Karpas-422 (cell line): ENCODE data around the gene ATOSA. TPM values are rescaled to one million over a fixed set of nuclear protein-coding genes. Genes with fewer than 3 reads are reported as not detected.
A peak's percentile ranks its signal among the peaks of the same experiment; 100 is the strongest.

Experiments
- DNase-seq: peaks from one replicate; pipeline ENCODE4 v3.0.0-alpha.2; 2015
- H2AFZ ChIP-seq: fragments of 200-600 bp; sonication (generic); 2 replicates; pipeline ENCODE4 v1.6.1; 2014; ENCODE audit warnings: antibody characterized with exemption, low read length, mixed read lengths
- H3K27ac ChIP-seq: fragments of 200-600 bp; sonication (generic); 2 replicates; pipeline ENCODE4 v1.5.1; 2014; ENCODE audit warnings: mild to moderate bottlenecking, low read length, moderate library complexity
- H3K27me3 ChIP-seq: fragments of 200-600 bp; sonication (generic); 2 replicates; pipeline ENCODE4 v1.6.1; 2014; ENCODE audit warnings: low read length, mixed read lengths
- H3K36me3 ChIP-seq: fragments of 200-600 bp; sonication (generic); 2 replicates; pipeline ENCODE4 v1.6.1; 2014; ENCODE audit warnings: low read length, mixed read lengths; ENCODE audit not compliant: insufficient read depth
- H3K4me1 ChIP-seq: fragments of 200-600 bp; sonication (generic); 2 replicates; pipeline ENCODE4 v1.6.1; 2014; ENCODE audit warnings: mild to moderate bottlenecking, low read length, mixed read lengths
- H3K4me2 ChIP-seq: fragments of 200-600 bp; sonication (generic); 2 replicates; pipeline ENCODE4 v1.6.1; 2014; ENCODE audit warnings: low read length, low read depth, mild to moderate bottlenecking; ENCODE audit not compliant: poor library complexity, severe bottlenecking
- H3K4me3 ChIP-seq: fragments of 200-600 bp; sonication (generic); 2 replicates; pipeline ENCODE4 v1.5.1; 2014; ENCODE audit warnings: mild to moderate bottlenecking, antibody characterized with exemption, low read length, mixed read lengths
- H3K79me2 ChIP-seq: fragments of 200-600 bp; sonication (generic); 2 replicates; pipeline ENCODE4 v1.6.1; 2014; ENCODE audit warnings: mild to moderate bottlenecking, low read length, mixed read lengths
- H3K9ac ChIP-seq: fragments of 200-600 bp; sonication (generic); 2 replicates; pipeline ENCODE4 v1.6.0; 2014; ENCODE audit warnings: low read length
- H3K9me2 ChIP-seq: fragments of 200-600 bp; sonication (generic), shearing (Covaris generic); replicated peaks from 2 replicates; pipeline ENCODE4 v1.6.0; 2014; ENCODE audit warnings: mild to moderate bottlenecking, low read length, moderate library complexity; ENCODE audit not compliant: insufficient read depth
- H3K9me3 ChIP-seq: fragments of 300-700, 200-600 bp; sonication (generic); 2 replicates; pipeline ENCODE4 v1.6.1; 2014; ENCODE audit warnings: low read length, mixed read lengths
- H4K20me1 ChIP-seq: fragments of 200-600 bp; sonication (generic); 2 replicates; pipeline ENCODE4 v1.6.1; 2014; ENCODE audit warnings: mild to moderate bottlenecking, antibody characterized with exemption, low read length, low read depth; ENCODE audit not compliant: insufficient read depth
- total RNA-seq: library from RNA; depleted of rRNA; stranded (reverse); fragments of >200 nt; shearing (Covaris generic); gene quantifications from 2 replicates; pipeline ENCODE4 v1.2.3, GENCODE V29; 2014; ENCODE audit warnings: low replicate concordance; rRNA removed

The ATOSA gene
- total RNA-seq, result 107 and 255 TPM in 2 replicates

GRCh38 chr15:52679232-52680040 is at the start of gene ATOSA:
Gene ATOSA (minus strand): TSS chr15:52679388. CDS start chr15:52678021, 1,367 bp downstream.
- peaks cover 51% of the 10 kb centered on the region for H3K79me2 ChIP-seq
- peak within 1 kb of the TSS; percentile 95 for H3K4me2 ChIP-seq
- H4K20me1 ChIP-seq, result no peaks in the 10 kb centered on the region; the same call in 1 of the 2 replicates
- H3K4me3 ChIP-seq, result peak within 1 kb of the TSS; percentile 83
- peak within 1 kb of the TSS; percentile 100 for H3K27ac ChIP-seq
- peak; percentile 95 for DNase-seq
- H3K4me1 ChIP-seq, result peaks cover 86% of the 10 kb centered on the region
- peaks cover 18% of the 10 kb centered on the region for H3K36me3 ChIP-seq
- no peak within 1 kb of the TSS for H2AFZ ChIP-seq
- no peaks in the 10 kb centered on the region for H3K9me2 ChIP-seq
- peak within 1 kb of the TSS; percentile 91 for H3K9ac ChIP-seq
- no peaks in the 10 kb centered on the region for H3K27me3 ChIP-seq
- H3K9me3 ChIP-seq, result no peaks in the 10 kb centered on the region

- Histone ChIP-seq H3K36me3 (no peaks in the 10 kb centered on the region), H4K20me1 (no peaks in the 10 kb centered on the region), H3K4me3 (no peak overlapping the region), H3K79me2 (no peaks in the 10 kb centered on the region), H2AFZ (peak overlapping the region; percentile 28), H3K9me3 (no peaks in the 10 kb centered on the region), H3K9me2 (no peaks in the 10 kb centered on the region), H3K4me2 (no peak overlapping the region), H3K4me1 (peaks cover 61% of the 10 kb centered on the region), H3K9ac (no peak overlapping the region), H3K27me3 (no peaks in the 10 kb centered on the region), H3K27ac (no peak overlapping the region)
- no peak for DNase-seq
These were observed 49.7 kb upstream of the ATOSA start for GRCh38 chr15:52728899-52729298.

- no peaks in the 10 kb centered on the region for H4K20me1 ChIP-seq
- no peaks in the 10 kb centered on the region for H3K9me3 ChIP-seq
- H3K9me2 ChIP-seq, result no peaks in the 10 kb centered on the region
- H3K9ac ChIP-seq, result no peak overlapping the region
- H3K36me3 ChIP-seq, result no peaks in the 10 kb centered on the region
- H3K4me2 ChIP-seq, result no peak overlapping the region
- H3K27me3 ChIP-seq, result no peaks in the 10 kb centered on the region
- no peak overlapping the region for H3K27ac ChIP-seq
- no peak overlapping the region for H3K4me3 ChIP-seq
- peaks cover 51% of the 10 kb centered on the region for H3K4me1 ChIP-seq
- DNase-seq, result no peak
- H3K79me2 ChIP-seq, result no peaks in the 10 kb centered on the region
- H2AFZ ChIP-seq, result peak overlapping the region; percentile 25; the same call in 1 of the 2 replicates
These were observed 48.6 kb upstream of the ATOSA start for GRCh38 chr15:52727815-52728214.

DNA sequence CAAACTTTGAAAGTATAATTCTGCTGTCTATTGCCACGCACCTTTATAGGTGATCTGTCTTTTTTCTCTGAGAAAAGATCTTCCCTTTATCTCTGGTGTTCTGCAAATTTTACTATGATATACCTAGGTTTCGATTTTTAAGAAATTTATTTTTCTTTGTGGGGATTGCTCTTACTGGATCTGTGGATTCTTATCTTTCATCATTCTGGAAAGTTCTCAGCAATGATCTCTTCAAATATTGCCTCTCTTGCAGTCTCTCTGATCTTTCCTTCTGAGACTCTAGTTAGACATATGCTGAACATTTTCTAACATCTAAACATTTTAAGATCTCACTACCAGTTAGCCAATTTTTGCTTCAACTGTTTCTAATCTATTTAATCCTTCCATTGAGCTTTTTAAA is 47.0 kb upstream of the ATOSA start:
- H3K4me2 ChIP-seq, result no peak overlapping the region
- DNase-seq, result no peak
- no peaks in the 10 kb centered on the region for H3K79me2 ChIP-seq
- H3K27me3 ChIP-seq, result no peaks in the 10 kb centered on the region
- H3K36me3 ChIP-seq, result no peaks in the 10 kb centered on the region
- H2AFZ ChIP-seq, result no peak overlapping the region
- no peak overlapping the region for H3K4me3 ChIP-seq
- no peaks in the 10 kb centered on the region for H4K20me1 ChIP-seq
- H3K27ac ChIP-seq, result no peak overlapping the region
- no peak overlapping the region for H3K9ac ChIP-seq
- H3K4me1 ChIP-seq, result peaks cover 36% of the 10 kb centered on the region
- no peaks in the 10 kb centered on the region for H3K9me2 ChIP-seq
- no peaks in the 10 kb centered on the region for H3K9me3 ChIP-seq

- H2AFZ ChIP-seq, result no peak overlapping the region
- no peaks in the 10 kb centered on the region for H4K20me1 ChIP-seq
- H3K9me3 ChIP-seq, result no peaks in the 10 kb centered on the region
- H3K79me2 ChIP-seq, result no peaks in the 10 kb centered on the region
- DNase-seq, result no peak
- H3K27me3 ChIP-seq, result no peaks in the 10 kb centered on the region
- 0 out of 2 replicates have a peak, but pooled peaks cover 3% of the 10 kb centered on the region for H3K4me1 ChIP-seq
- H3K27ac ChIP-seq, result no peak overlapping the region
- H3K9me2 ChIP-seq, result no peaks in the 10 kb centered on the region
- H3K36me3 ChIP-seq, result no peaks in the 10 kb centered on the region
- H3K4me2 ChIP-seq, result no peak overlapping the region
- no peak overlapping the region for H3K4me3 ChIP-seq
- H3K9ac ChIP-seq, result no peak overlapping the region
These were observed 39.4 kb upstream of the ATOSA start for GRCh38 chr15:52718551-52718950.

DNA sequence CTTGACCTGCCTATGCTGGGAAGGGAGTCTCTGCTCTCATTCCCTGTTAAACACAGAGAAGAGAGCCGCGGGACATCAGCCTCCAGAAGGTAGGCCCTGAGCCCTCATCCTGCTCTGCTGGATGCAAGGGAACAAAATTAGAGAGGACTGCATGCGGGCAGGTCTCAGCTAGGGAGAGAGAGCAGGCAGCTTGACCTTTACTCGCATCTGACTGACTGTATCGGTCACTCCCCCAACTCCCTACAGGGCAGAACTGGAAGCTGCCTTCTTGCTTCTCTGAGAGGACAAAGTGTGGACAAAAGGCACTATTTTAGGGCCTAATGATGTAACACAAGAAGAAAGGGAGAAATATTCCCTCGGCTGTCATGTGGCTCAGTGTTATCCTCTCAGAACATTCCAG is 38.7 kb upstream of the ATOSA start:
- Histone ChIP-seq H3K4me2 (no peak overlapping the region), H3K27ac (no peak overlapping the region)

DNA sequence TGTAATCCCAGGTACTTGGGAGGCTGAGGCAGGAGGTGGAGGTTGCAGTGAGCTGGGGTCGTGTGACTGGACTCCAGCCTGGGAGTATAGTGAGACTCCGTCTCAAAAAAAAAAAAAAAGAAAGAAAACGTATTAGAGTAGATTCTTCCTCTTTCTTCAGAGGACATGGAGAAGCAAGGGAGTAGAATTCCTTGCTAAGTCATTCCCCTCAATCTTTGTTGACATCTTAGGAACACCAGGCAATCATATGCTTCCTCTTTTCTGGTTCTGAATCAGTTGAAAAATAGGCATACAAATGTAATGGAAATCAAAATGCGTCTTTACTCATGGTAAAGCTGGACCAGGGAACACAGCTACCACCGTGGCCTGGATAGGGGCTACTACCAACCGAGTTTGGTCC is 38.3 kb upstream of the ATOSA start:
- H2AFZ ChIP-seq, result no peak overlapping the region
- no peaks in the 10 kb centered on the region for H3K27me3 ChIP-seq
- H3K4me1 ChIP-seq, result 0 out of 2 replicates have a peak, but pooled peaks cover 3% of the 10 kb centered on the region
- H3K4me2 ChIP-seq, result no peak overlapping the region
- H3K36me3 ChIP-seq, result no peaks in the 10 kb centered on the region
- H3K9me2 ChIP-seq, result no peaks in the 10 kb centered on the region
- H3K9me3 ChIP-seq, result no peaks in the 10 kb centered on the region
- no peaks in the 10 kb centered on the region for H4K20me1 ChIP-seq
- H3K79me2 ChIP-seq, result no peaks in the 10 kb centered on the region
- no peak overlapping the region for H3K27ac ChIP-seq
- H3K4me3 ChIP-seq, result no peak overlapping the region
- no peak overlapping the region for H3K9ac ChIP-seq
- DNase-seq, result no peak

More for the DNA sequence above, 38.7 kb upstream of the ATOSA start:
- no peak for DNase-seq
- Histone ChIP-seq H3K4me3 (no peak overlapping the region), H3K9ac (no peak overlapping the region), H3K9me2 (no peaks in the 10 kb centered on the region), H3K4me1 (0 out of 2 replicates have a peak, but pooled peaks cover 3% of the 10 kb centered on the region), H4K20me1 (no peaks in the 10 kb centered on the region), H3K36me3 (no peaks in the 10 kb centered on the region), H3K27me3 (no peaks in the 10 kb centered on the region), H3K9me3 (no peaks in the 10 kb centered on the region), H2AFZ (no peak overlapping the region), H3K79me2 (no peaks in the 10 kb centered on the region)

GRCh38 chr15:52716536-52716935 is 37.3 kb upstream of the ATOSA start:
- no peaks in the 10 kb centered on the region for H3K36me3 ChIP-seq
- 0 out of 2 replicates have a peak, but pooled peaks cover 3% of the 10 kb centered on the region for H3K4me1 ChIP-seq
- no peak for DNase-seq
- H3K4me2 ChIP-seq, result no peak overlapping the region
- H3K9ac ChIP-seq, result no peak overlapping the region
- no peaks in the 10 kb centered on the region for H3K79me2 ChIP-seq
- no peaks in the 10 kb centered on the region for H3K9me2 ChIP-seq
- H3K27ac ChIP-seq, result no peak overlapping the region
- no peaks in the 10 kb centered on the region for H3K27me3 ChIP-seq
- no peaks in the 10 kb centered on the region for H4K20me1 ChIP-seq
- H3K4me3 ChIP-seq, result no peak overlapping the region
- no peaks in the 10 kb centered on the region for H3K9me3 ChIP-seq
- H2AFZ ChIP-seq, result no peak overlapping the region
